Activated CD4-positive, alpha-beta T cell treated with anti-CD3 and anti-CD28 coated beads, Interleukin-10, Interleukin-2, amounts not matched to agents 100 ng/mL and 50 ng/mL, durations not matched to agents 16 hours and 8 hours (primary cell): ENCODE results near the gene ALKBH6.
"Not testable (repeated sequence)": the region's sequence is repeated elsewhere in the genome, so short reads cannot be mapped to it uniquely, and the experiment has no call there.

Experiments
- DNase-seq: peaks from one replicate; pipeline ENCODE4 v3.0.0-alpha.2; 2020

The ALKBH6 gene

GRCh38 chr19:35992907-35993765 lies 20.9 kb downstream of the ALKBH6 start:
- no peak for DNase-seq

GRCh38 chr19:35991731-35992450 lies 22.1 kb downstream of the ALKBH6 start:
- DNase-seq, result no peak

GRCh38 chr19:35990771-35991730 lies 23.0 kb downstream of the ALKBH6 start:
- no peak for DNase-seq

- no peak for DNase-seq
Measured at GRCh38 chr19:35990156-35990555, 23.9 kb downstream of the ALKBH6 start.

GRCh38 chr19:35988824-35989223 lies 25.2 kb downstream of the ALKBH6 start:
- no peak for DNase-seq

- no peak for DNase-seq
Measured at GRCh38 chr19:35987571-35987896, 26.5 kb downstream of the ALKBH6 start.

GRCh38 chr19:35986664-35987570 lies 27.1 kb downstream of the ALKBH6 start:
- DNase-seq, result no peak

GRCh38 chr19:35986111-35986510 lies 27.9 kb downstream of the ALKBH6 start:
- DNase-seq, result no peak

- no peak for DNase-seq
Measured at GRCh38 chr19:35983177-35983576, 30.8 kb downstream of the ALKBH6 start.

- DNase-seq, result not testable (repeated sequence)
Measured at GRCh38 chr19:35980997-35981396, 33.0 kb downstream of the ALKBH6 start.

GRCh38 chr19:35978832-35979365 lies 35.1 kb downstream of the ALKBH6 start:
- no peak for DNase-seq

GRCh38 chr19:35978271-35978670 lies 35.7 kb downstream of the ALKBH6 start:
- no peak for DNase-seq

GRCh38 chr19:35977446-35978222 lies 36.4 kb downstream of the ALKBH6 start:
- peak; percentile 47 for DNase-seq

- DNase-seq, result no peak
Measured at GRCh38 chr19:35975608-35976214, 38.3 kb downstream of the ALKBH6 start.

GRCh38 chr19:35973487-35973886 lies 40.5 kb downstream of the ALKBH6 start:
- DNase-seq, result no peak

- DNase-seq, result no peak
Measured at GRCh38 chr19:35966771-35967170, 47.2 kb downstream of the ALKBH6 start.

- DNase-seq, result peak; percentile 34
Measured at GRCh38 chr19:35963514-35963913, 50.5 kb downstream of the ALKBH6 start.

- no peak for DNase-seq
Measured at GRCh38 chr19:35960432-35960972, 53.5 kb downstream of the ALKBH6 start.

- no peak for DNase-seq
Measured at GRCh38 chr19:35959968-35960320, 54.1 kb downstream of the ALKBH6 start.
